Heart left ventricle (tissue), 16 donors: ENCODE data around the gene FBLN2. TPM values are rescaled to one million over a fixed set of nuclear protein-coding genes. Genes with fewer than 3 reads are reported as not detected.

Experiments used
- ATAC-seq, 4 donors: fragments of 200-7000 bp; cut with Tn5 transposase; one replicate each; pipeline ENCODE4 v1.9.1; 2020 to 2022; ENCODE audit warnings: moderate library complexity in 4 of 4, mild to moderate bottlenecking in 3 of 4, moderate number of reproducible peaks in 1 of 4
- DNase-seq, 5 donors: peaks; one replicate each; pipeline ENCODE4 v3.0.0-alpha.2; 2020
- H3K27ac ChIP-seq, 12 donors: fragments of 200-600 bp; sonication (generic) in 4 of 12; one replicate each; pipeline versions ENCODE4 v1.5.0 to v1.8.0; 2016 to 2022; ENCODE audit warnings: mild to moderate bottlenecking in 2 of 12
- H3K27me3 ChIP-seq, 9 donors: fragments of 200-600 bp; sonication (generic) in 2 of 9; one replicate each; pipeline versions ENCODE4 v1.5.1 to v1.8.0; 2016 to 2022; ENCODE audit warnings: mild to moderate bottlenecking in 3 of 9
- H3K36me3 ChIP-seq, 9 donors: fragments of 200-600 bp; sonication (generic) in 2 of 9; one replicate each; pipeline versions ENCODE4 v1.5.0 to v1.8.0; 2018 to 2022; ENCODE audit warnings: mild to moderate bottlenecking in 2 of 9
- H3K4me1 ChIP-seq, 12 donors: fragments of 200-600 bp; sonication (generic) in 4 of 12; one replicate each; pipeline versions ENCODE4 v1.5.0 to v1.8.0; 2016 to 2022; ENCODE audit warnings: mild to moderate bottlenecking in 3 of 12
- H3K4me3 ChIP-seq, 12 donors: fragments of 200-600 bp; sonication (generic) in 4 of 12; one replicate each; pipeline versions ENCODE4 v1.5.0 to v1.8.0; 2017 to 2022; ENCODE audit warnings: mild to moderate bottlenecking in 9 of 12, moderate library complexity in 4 of 12
- H3K9me3 ChIP-seq, 12 donors: fragments of 200-600 bp; sonication (generic) in 4 of 12; one replicate each; pipeline versions ENCODE4 v1.5.0 to v1.8.0; 2016 to 2022; ENCODE audit warnings: mild to moderate bottlenecking in 1 of 12
- POLR2A ChIP-seq, 2 donors: fragments of 450-650 bp; IDR thresholded peaks; one replicate each; pipeline ENCODE4 v1.6.1; 2017; ENCODE audit warnings: antibody characterized with exemption in 2 of 2, mild to moderate bottlenecking in 2 of 2, moderate library complexity in 2 of 2
- WGBS, 4 donors: extraction: QIAGEN DNeasy Blood & Tissue Kit in 2 of 4; methylation state at CpG; one replicate each; pipeline versions ENCODE4 v1.1.5 to v1.1.7; 2013 to 2018; 5-methylcytosine and 5-hydroxymethylcytosine counted together
- intact Hi-C, 10 donors: fragments of 100-400 bp; cut with DNase I; formaldehyde crosslinking; loops; one replicate each; pipeline versions ENCODE4 v1.11.1 to v1.14.2; 2022
- polyA plus RNA-seq, 2 donors: library from polyadenylated mRNA; stranded (reverse); fragments of 200-250 nt; gene quantifications; one replicate each; pipeline ENCODE4 v1.2.3, GENCODE V29; 2013
- total RNA-seq, 9 donors: library from RNA; depleted of rRNA in 2 of 9; stranded (reverse); fragments of >200 nt in 2 of 9; fragmentation: NEBNext Ultra II Directional in 3 of 9; extraction: Animal tissue kit (Norgen Biotek cat#: 25700) in 3 of 9; gene quantifications; one replicate each; pipeline versions ENCODE4 v1.1.0 to v1.2.4, GENCODE V29; 2016 to 2023
- TF ChIP-seq, protein P1 (sequence below), 12 donors: fragments of 200-600 bp; sonication (generic) in 4 of 12; IDR thresholded peaks; one replicate each; pipeline versions ENCODE4 v1.5.0 to v1.8.0; 2018 to 2022; ENCODE audit warnings: antibody characterized with exemption in 12 of 12, mild to moderate bottlenecking in 5 of 12
- donor health status: ischemic (EF 13 %, LVEDD 7.1; RV severe dilation, severe dysfunction).
- donor health status: healthy with polysubstance abuse.
- donor health status: DM: no; HTN: yes; CAD: no.
- donor health status: DM: no; HTN: no; CAD: no.
- donor health status: ischemic (EF 25% LVEDD 6.9; RV normal size, moderate dysfunction).
- donor health status: ischemic (EF 25% LVEDD 5.7; RV mildly dilated, moderate dysfunction).
- donor health status: healthy.
- donor health status: DM: yes; HTN: yes; CAD: no.
- donor health status: ischemic (EF 35%, LVEDD 5.7; RV mildly dilated, moderate dysfunction).
- donor health status: nonischemic (EF 11% LVEDD 7.7; RV severe dilation, severe dysfunction).
- donor health status: DM: yes; HTN: yes; CAD: no.
- donor health status: PGD.
- donor health status: ischemic (EF 29% LVEDD 5.4; RV normal size, mild dysfunction).
- donor health status: nonischemic (EF 23%, LVEDD 6.1; RV moderate dilation, normal function).

The FBLN2 gene
- total and polyA plus RNA-seq, 11 donors, result 16.5 to 118 (median 42.7) TPM

GRCh38 chr3:13516760-13517135, 32.2 kb upstream of the FBLN2 start:
- 75 to 80% (median 78%) methylated on average over 8 to 9 of the region's 9 CpGs for WGBS, 4 donors
- Histone ChIP-seq H3K27ac (peak overlapping the region in 11 of 12 donors; percentile 54 to 89 (median 78)), H3K36me3 (no peaks in the 10 kb centered on the region), H3K4me3 (no peak overlapping the region), H3K27me3 (no peaks in the 10 kb centered on the region), H3K4me1 (peaks cover 3 to 44% (median 32%) of the 10 kb centered on the region in 12 donors), H3K9me3 (no peaks in the 10 kb centered on the region)
- peak in 2 of 4 donors; percentile 0 to 5 for ATAC-seq
- DNase-seq, result peak in 1 of 5 donors; percentile 47
- TF ChIP-seq POLR2A (IDR thresholded peaks at IDR 0.05), result no peak
- TF ChIP-seq, protein P1, sequence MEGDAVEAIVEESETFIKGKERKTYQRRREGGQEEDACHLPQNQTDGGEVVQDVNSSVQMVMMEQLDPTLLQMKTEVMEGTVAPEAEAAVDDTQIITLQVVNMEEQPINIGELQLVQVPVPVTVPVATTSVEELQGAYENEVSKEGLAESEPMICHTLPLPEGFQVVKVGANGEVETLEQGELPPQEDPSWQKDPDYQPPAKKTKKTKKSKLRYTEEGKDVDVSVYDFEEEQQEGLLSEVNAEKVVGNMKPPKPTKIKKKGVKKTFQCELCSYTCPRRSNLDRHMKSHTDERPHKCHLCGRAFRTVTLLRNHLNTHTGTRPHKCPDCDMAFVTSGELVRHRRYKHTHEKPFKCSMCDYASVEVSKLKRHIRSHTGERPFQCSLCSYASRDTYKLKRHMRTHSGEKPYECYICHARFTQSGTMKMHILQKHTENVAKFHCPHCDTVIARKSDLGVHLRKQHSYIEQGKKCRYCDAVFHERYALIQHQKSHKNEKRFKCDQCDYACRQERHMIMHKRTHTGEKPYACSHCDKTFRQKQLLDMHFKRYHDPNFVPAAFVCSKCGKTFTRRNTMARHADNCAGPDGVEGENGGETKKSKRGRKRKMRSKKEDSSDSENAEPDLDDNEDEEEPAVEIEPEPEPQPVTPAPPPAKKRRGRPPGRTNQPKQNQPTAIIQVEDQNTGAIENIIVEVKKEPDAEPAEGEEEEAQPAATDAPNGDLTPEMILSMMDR (IDR thresholded peaks at IDR 0.05), result no peak
- intact Hi-C loops, result no loop called here

- H3K4me1 ChIP-seq, result peaks cover 3 to 44% (median 32%) of the 10 kb centered on the region in 12 donors
- no peaks in the 10 kb centered on the region for H3K9me3 ChIP-seq
- H3K36me3 ChIP-seq, result no peaks in the 10 kb centered on the region
- ATAC-seq (peak; percentile 83 to 89 (median 87)), DNase-seq (peak; percentile 55 to 92 (median 85))
- H3K27ac ChIP-seq, result peak overlapping the region in 11 of 12 donors; percentile 66 to 89 (median 78)
- H3K27me3 ChIP-seq, result no peaks in the 10 kb centered on the region
- H3K4me3 ChIP-seq, result no peak overlapping the region
- 44 to 63% (median 53%) methylated on average over 6 to 18 of the region's 18 CpGs for WGBS, 4 donors
- TF ChIP-seq, protein P1 (IDR thresholded peaks at IDR 0.05), result no peak
- TF ChIP-seq POLR2A (IDR thresholded peaks at IDR 0.05), result no peak
- intact Hi-C loops, result no loop called here
Measured at GRCh38 chr3:13517253-13517977, 31.5 kb upstream of the FBLN2 start.

DNA sequence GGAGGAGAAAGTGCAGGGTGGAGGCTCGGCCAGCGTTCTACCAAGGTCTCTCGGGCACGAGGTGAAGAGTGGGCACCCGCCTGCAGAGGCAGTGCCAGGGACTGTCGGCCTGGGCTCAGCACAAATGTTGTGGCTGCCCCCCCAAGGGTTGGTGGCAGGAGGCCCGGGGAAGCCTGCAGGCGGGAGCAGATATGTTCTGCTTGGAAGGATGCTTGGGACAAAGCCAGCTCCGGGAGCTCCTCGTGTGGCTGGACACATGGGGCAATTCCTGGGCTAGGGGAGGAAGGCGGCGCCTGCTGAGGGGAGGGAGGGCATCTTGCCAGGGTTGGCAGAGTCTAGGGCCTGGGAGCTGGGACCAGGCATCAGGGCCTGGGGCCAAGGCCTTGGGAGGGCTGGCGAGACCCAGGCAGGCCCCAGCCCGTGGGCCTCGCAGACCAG, 30.4 kb upstream of the FBLN2 start:
- no peak for TF ChIP-seq POLR2A (IDR thresholded peaks at IDR 0.05)
- peak overlapping the region in 10 of 12 donors; percentile 17 to 84 (median 78) for H3K27ac ChIP-seq
- intact Hi-C loops, result no loop called here

GRCh38 chr3:13519006-13519791, 29.7 kb upstream of the FBLN2 start:
- no peak overlapping the region for H3K4me3 ChIP-seq
- no peak for TF ChIP-seq POLR2A (IDR thresholded peaks at IDR 0.05)
- TF ChIP-seq, protein P1 (IDR thresholded peaks at IDR 0.05), result no peak
- H3K27ac ChIP-seq, result peak overlapping the region in 9 of 12 donors; percentile 17 to 84 (median 78)
- no peaks in the 10 kb centered on the region for H3K27me3 ChIP-seq
- no peaks in the 10 kb centered on the region for H3K9me3 ChIP-seq
- 82 to 90% (median 83%) methylated on average over 15 to 19 of the region's 19 CpGs for WGBS, 4 donors
- intact Hi-C loops, result no loop called here
- H3K36me3 ChIP-seq, result no peaks in the 10 kb centered on the region
- DNase-seq (peak in 2 of 5 donors; percentile 31 to 47), ATAC-seq (peak in 1 of 4 donors; percentile 2)
- peaks cover 3 to 44% (median 32%) of the 10 kb centered on the region in 12 donors for H3K4me1 ChIP-seq

More for the DNA sequence above, 30.4 kb upstream of the FBLN2 start:
- Histone ChIP-seq H3K36me3 (no peaks in the 10 kb centered on the region), H3K9me3 (no peaks in the 10 kb centered on the region), H3K4me3 (no peak overlapping the region), H3K27me3 (no peaks in the 10 kb centered on the region), H3K4me1 (peaks cover 3 to 44% (median 32%) of the 10 kb centered on the region in 12 donors)
- 31 to 58% (median 50%) methylated on average over 12 to 15 of the region's 15 CpGs for WGBS, 4 donors
- DNase-seq (peak; percentile 80 to 93 (median 82)), ATAC-seq (peak; percentile 38 to 74 (median 60))
